SK-N-SH (cell line): ENCODE measurements around the gene CAPZA2.

Source experiments
- EP300 ChIP-seq, 2 experiments: IDR thresholded peaks; 2 replicates each; pipeline versions ENCODE4 v1.4.0 to v1.6.1; 2012; ENCODE audit warnings: borderline replicate concordance in 1 of 2, low read depth in 1 of 2, low read length in 1 of 2
- EZH2phosphoT487 ChIP-seq: fragments of 200-600 bp; sonication (generic); IDR thresholded peaks from 2 replicates; pipeline ENCODE4 v1.6.1; 2017; ENCODE audit warnings: low read depth, mixed run types, mild to moderate bottlenecking, antibody characterized with exemption, moderate library complexity, borderline replicate concordance
- JUND ChIP-seq: IDR thresholded peaks from 2 replicates; pipeline ENCODE4 v1.4.0; 2012
- MEF2A ChIP-seq: IDR thresholded peaks from 2 replicates; pipeline ENCODE4 v1.4.0; 2012; ENCODE audit warnings: low read depth, borderline replicate concordance
- MXI1 ChIP-seq: IDR thresholded peaks from 2 replicates; pipeline ENCODE4 v1.6.1; 2012; ENCODE audit warnings: mild to moderate bottlenecking, low read depth, low read length, improper control_type of control experiment
- POLR2AphosphoS5 ChIP-seq: IDR thresholded peaks from 2 replicates; pipeline ENCODE4 v1.6.1; 2012; ENCODE audit warnings: low read depth, low read length
- RAD21 ChIP-seq: IDR thresholded peaks from 2 replicates; pipeline ENCODE4 v1.6.1; 2012; ENCODE audit warnings: mild to moderate bottlenecking, low read length
- TAF1 ChIP-seq: IDR thresholded peaks from 2 replicates; pipeline ENCODE4 v1.6.1; 2012; ENCODE audit warnings: low read depth, mild to moderate bottlenecking, low read length, moderate library complexity, borderline replicate concordance
- YY1 ChIP-seq: IDR thresholded peaks from 2 replicates; pipeline ENCODE4 v1.4.0; 2012; ENCODE audit warnings: low read depth, mild to moderate bottlenecking
- TF ChIP-seq, protein P1 (sequence below): fragments of 200-600 bp; sonication (generic); IDR thresholded peaks from 2 replicates; pipeline ENCODE4 v1.6.1; 2017; ENCODE audit warnings: antibody characterized with exemption, mild to moderate bottlenecking, moderate library complexity

DNA sequence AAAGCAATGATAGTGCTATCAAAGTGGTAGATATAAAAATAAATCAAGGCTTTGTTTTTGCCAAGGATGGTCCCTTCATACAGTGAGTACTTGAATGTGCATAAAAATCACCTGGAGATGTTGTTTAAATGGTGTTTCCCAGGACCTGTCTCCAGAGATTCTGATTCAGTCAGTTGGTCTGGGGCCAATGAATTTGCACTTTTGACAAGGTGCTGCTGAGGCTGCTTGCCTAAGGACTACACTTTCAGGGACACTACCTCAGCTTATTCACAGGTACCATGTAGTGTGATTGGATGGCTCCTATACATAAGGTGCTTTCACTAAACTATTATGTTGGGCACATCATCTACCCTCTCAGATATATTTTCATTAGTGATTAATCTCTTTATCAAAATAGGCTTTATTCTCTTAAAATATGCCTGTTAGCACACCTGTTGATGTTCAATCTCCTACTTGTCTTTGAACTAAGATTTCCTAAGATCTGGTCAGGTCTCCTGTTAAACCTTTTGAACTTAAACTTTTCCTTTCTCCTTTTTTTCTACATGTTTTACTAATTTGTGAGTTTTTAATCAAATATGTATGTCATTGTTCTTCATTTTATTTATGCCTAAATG is 24.3 kb downstream of the CAPZA2 start:
- TF ChIP-seq, protein P1, sequence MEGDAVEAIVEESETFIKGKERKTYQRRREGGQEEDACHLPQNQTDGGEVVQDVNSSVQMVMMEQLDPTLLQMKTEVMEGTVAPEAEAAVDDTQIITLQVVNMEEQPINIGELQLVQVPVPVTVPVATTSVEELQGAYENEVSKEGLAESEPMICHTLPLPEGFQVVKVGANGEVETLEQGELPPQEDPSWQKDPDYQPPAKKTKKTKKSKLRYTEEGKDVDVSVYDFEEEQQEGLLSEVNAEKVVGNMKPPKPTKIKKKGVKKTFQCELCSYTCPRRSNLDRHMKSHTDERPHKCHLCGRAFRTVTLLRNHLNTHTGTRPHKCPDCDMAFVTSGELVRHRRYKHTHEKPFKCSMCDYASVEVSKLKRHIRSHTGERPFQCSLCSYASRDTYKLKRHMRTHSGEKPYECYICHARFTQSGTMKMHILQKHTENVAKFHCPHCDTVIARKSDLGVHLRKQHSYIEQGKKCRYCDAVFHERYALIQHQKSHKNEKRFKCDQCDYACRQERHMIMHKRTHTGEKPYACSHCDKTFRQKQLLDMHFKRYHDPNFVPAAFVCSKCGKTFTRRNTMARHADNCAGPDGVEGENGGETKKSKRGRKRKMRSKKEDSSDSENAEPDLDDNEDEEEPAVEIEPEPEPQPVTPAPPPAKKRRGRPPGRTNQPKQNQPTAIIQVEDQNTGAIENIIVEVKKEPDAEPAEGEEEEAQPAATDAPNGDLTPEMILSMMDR, result no peak
- no peak for TF ChIP-seq MEF2A
- TF ChIP-seq YY1, result no peak
- no peak for TF ChIP-seq MXI1
- TF ChIP-seq POLR2AphosphoS5, result no peak
- no peak for TF ChIP-seq RAD21
- TF ChIP-seq TAF1, result no peak
- TF ChIP-seq EZH2phosphoT487, result no peak
- TF ChIP-seq EP300 (IDR thresholded peaks at IDR 0.05; ENCODE audit: borderline replicate concordance in 1 of 2, low read depth in 1 of 2, low read length in 1 of 2), result no peak
- TF ChIP-seq JUND, result no peak
